Prostate gland (tissue), 2 donors: ENCODE data around the gene EPHB2.

Experiments
- CTCF ChIP-seq, 4 experiments: fragments of 200-600 bp in 2 of 4; fragments of 450-650 bp in 2 of 4; sonication (generic) in 2 of 4; IDR thresholded peaks; 1 replicate in 3 of 4; 2 replicates in 1 of 4; pipeline ENCODE4 v1.5.1; 2016 to 2019; ENCODE audit warnings: antibody characterized with exemption in 4 of 4, mild to moderate bottlenecking in 2 of 4, moderate library complexity in 2 of 4
- POLR2AphosphoS5 ChIP-seq: sonication (generic); formaldehyde crosslinking; IDR thresholded peaks from one replicate; pipeline ENCODE4 v1.6.1; 2017; ENCODE audit warnings: antibody characterized with exemption

- TF ChIP-seq POLR2AphosphoS5 (no peak), CTCF (IDR thresholded peaks at IDR 0.05) (no peak)
Observed at GRCh38 chr1:22833699-22834098, 123.1 kb downstream of the EPHB2 start.
